Measurements from ENCODE around the gene HS3ST5. TPM values are rescaled to one million over a fixed set of nuclear protein-coding genes. Genes with fewer than 3 reads are reported as not detected.

Gene HS3ST5
- total RNA-seq, 4 donors from 2014 or later, result not detected

GRCh38 chr6:114282292-114282691 is 60.5 kb downstream of the HS3ST5 start:
- 52 to 56% methylated on average over 6 of the region's 6 CpGs for WGBS, 2 donors
- no peak for DNase-seq
- TF ChIP-seq CTCF (IDR thresholded peaks at IDR 0.05) (no peak), POLR2A (IDR thresholded peaks at IDR 0.05) (no peak)
- no peaks in the 10 kb centered on the region for H3K36me3 ChIP-seq
- no peaks in the 10 kb centered on the region for H3K27me3 ChIP-seq
- no peaks in the 10 kb centered on the region for H3K4me1 ChIP-seq
- H3K9me3 ChIP-seq, result no peaks in the 10 kb centered on the region
- no peak overlapping the region for H3K27ac ChIP-seq
- intact Hi-C loops (cut with DNase I), result no loop called here
- H3K4me3 ChIP-seq (replicated peaks in 1 of 3), result no peak overlapping the region

- DNase-seq, result no peak
- Histone ChIP-seq H3K4me3 (replicated peaks in 1 of 3) (no peak overlapping the region), H3K27me3 (no peaks in the 10 kb centered on the region), H3K27ac (no peak overlapping the region), H3K4me1 (no peaks in the 10 kb centered on the region), H3K36me3 (no peaks in the 10 kb centered on the region), H3K9me3 (no peaks in the 10 kb centered on the region)
- no peak for TF ChIP-seq POLR2A (IDR thresholded peaks at IDR 0.05)
- TF ChIP-seq CTCF (IDR thresholded peaks at IDR 0.05), result no peak
- 38 to 43% methylated on average over 3 of the region's 3 CpGs for WGBS, 2 donors
- intact Hi-C loops (cut with DNase I), result no loop called here
These were observed 61.3 kb downstream of the HS3ST5 start for GRCh38 chr6:114281496-114281895.

GRCh38 chr6:114280239-114280982 is 62.4 kb downstream of the HS3ST5 start:
- no peaks in the 10 kb centered on the region for H3K27me3 ChIP-seq
- no peak overlapping the region for H3K4me3 ChIP-seq (replicated peaks in 1 of 3)
- H3K36me3 ChIP-seq, result no peaks in the 10 kb centered on the region
- no peaks in the 10 kb centered on the region for H3K9me3 ChIP-seq
- H3K27ac ChIP-seq, result no peak overlapping the region
- no peak for DNase-seq
- 92 to 94% methylated on average over 7 of the region's 7 CpGs for WGBS, 2 donors
- H3K4me1 ChIP-seq, result no peaks in the 10 kb centered on the region
- no peak for TF ChIP-seq CTCF (IDR thresholded peaks at IDR 0.05)
- intact Hi-C loops (cut with DNase I), result no loop called here

GRCh38 chr6:114277220-114277619 is 65.6 kb downstream of the HS3ST5 start:
- no peak for TF ChIP-seq CTCF (IDR thresholded peaks at IDR 0.05)
- TF ChIP-seq POLR2A (IDR thresholded peaks at IDR 0.05), result no peak
- no peak overlapping the region for H3K27ac ChIP-seq
- 67 to 69% methylated on average over 2 of the region's 2 CpGs for whole genome bisulfite sequencing, 2 donors
- no peaks in the 10 kb centered on the region for H3K9me3 ChIP-seq
- no peaks in the 10 kb centered on the region for H3K27me3 ChIP-seq
- intact Hi-C loops (cut with DNase I), result no loop called here
- H3K36me3 ChIP-seq, result no peaks in the 10 kb centered on the region
- no peak overlapping the region for H3K4me3 ChIP-seq (replicated peaks in 1 of 3)
- no peak for DNase-seq
- no peaks in the 10 kb centered on the region for H3K4me1 ChIP-seq

GRCh38 chr6:114276783-114277182 is 66.0 kb downstream of the HS3ST5 start:
- DNase-seq, result no peak
- intact Hi-C loops (cut with DNase I), result no loop called here

More at GRCh38 chr6:114276783-114277182, 66.0 kb downstream of the HS3ST5 start:
- Histone ChIP-seq H3K4me1 (no peaks in the 10 kb centered on the region), H3K36me3 (no peaks in the 10 kb centered on the region), H3K4me3 (replicated peaks in 1 of 3) (no peak overlapping the region), H3K27me3 (no peaks in the 10 kb centered on the region), H3K9me3 (no peaks in the 10 kb centered on the region), H3K27ac (no peak overlapping the region)
- 63 to 71% methylated on average over 2 of the region's 2 CpGs for WGBS, 2 donors
- TF ChIP-seq CTCF (IDR thresholded peaks at IDR 0.05) (no peak), POLR2A (IDR thresholded peaks at IDR 0.05) (no peak)

All from thyroid gland (tissue), 4 donors.